ENCODE measurements around the gene ITGB7. TPM values are rescaled to one million over a fixed set of nuclear protein-coding genes. Genes with fewer than 3 reads are reported as not detected.

The ITGB7 gene
- total and polyA plus RNA-seq, 9 of the 15 experiments (the other 6 are each of a cell fraction or from before 2014, with no cell fraction given), result 0.06 to 2.0 (median 0.67) TPM

GRCh38 chr12:53192531-53193021 lies 14.5 kb downstream of the ITGB7 start:
- Histone ChIP-seq H3K79me2 (ENCODE audit: control insufficient read depth, insufficient read depth, low read length) (no peaks in the 10 kb centered on the region), H3K4me3 (no peak overlapping the region), H3K27ac (ENCODE audit: extremely low read depth, low read depth, low read length) (no peak overlapping the region), H3K4me2 (ENCODE audit: insufficient read depth, low read length) (no peak overlapping the region), H2AFZ (ENCODE audit: low read depth, low read length) (no peak overlapping the region), H3K27me3 (ENCODE audit: control insufficient read depth in 2 of 2, insufficient read depth in 2 of 2, low read length in 2 of 2) (no peaks in the 10 kb centered on the region), H3K36me3 (ENCODE audit: control insufficient read depth, insufficient read depth, low read length) (peaks cover 19% of the 10 kb centered on the region; the same call in 2 of the 3 replicates), H3K9ac (ENCODE audit: insufficient read depth in 1 of 2, low read depth in 2 of 2, low read length in 2 of 2) (no peak overlapping the region), H3K4me1 (replicated peaks in 1 of 2; ENCODE audit: control insufficient read depth in 2 of 2, insufficient read depth in 2 of 2, low read length in 2 of 2) (peaks cover 3 to 14% of the 10 kb centered on the region in 2 experiments; a peak in 3 of 5 replicates), H3K9me1 (ENCODE audit: control insufficient read depth, insufficient read depth, low read length) (no peaks in the 10 kb centered on the region), H4K20me1 (replicated peaks; ENCODE audit: control insufficient read depth, insufficient read depth, low read length) (peaks cover 4% of the 10 kb centered on the region; the same call in 1 of the 2 replicates), H3K9me3 (replicated peaks; ENCODE audit: control insufficient read depth, insufficient read depth, low read depth, low read length) (no peaks in the 10 kb centered on the region)
- in situ Hi-C loops (cut with MboI) (no loop called here), intact Hi-C loops (cut with micrococcal nuclease) (no loop called here)
- WGBS (ENCODE audit: insufficient coverage, low coverage, missing lambda C conversion rate), result 90% methylated on average over 14 of the region's 14 CpGs
- TF ChIP-seq POLR2G (IDR thresholded peaks at IDR 0.05; ENCODE audit: low read depth, low read length), result peak; percentile 62
- no peak for TF ChIP-seq DPF2 (IDR thresholded peaks at IDR 0.05)
- no peak for TF ChIP-seq KLF16 (IDR thresholded peaks at IDR 0.05)
- TF ChIP-seq HLTF (IDR thresholded peaks at IDR 0.05), result no peak
- TF ChIP-seq PRPF4 (IDR thresholded peaks at IDR 0.05; ENCODE audit: insufficient read depth, low read depth, low read length, poor library complexity, severe bottlenecking), result no peak
- 0 out of 2 replicates have a peak, but pooled peaks have one; percentile 28 for TF ChIP-seq POLR2A (conservative IDR thresholded peaks at IDR 0.05)
- TF ChIP-seq KAT7 (CRISPR knock-in tag; IDR thresholded peaks at IDR 0.05; ENCODE audit: borderline replicate concordance), result no peak
- no peak for TF ChIP-seq RBM17 (IDR thresholded peaks at IDR 0.05; ENCODE audit: borderline replicate concordance, low read depth, low read length)
- TF ChIP-seq RFX7 (CRISPR knock-in tag; IDR thresholded peaks at IDR 0.05), result no peak
- TF ChIP-seq CCNT2 (IDR thresholded peaks at IDR 0.05; ENCODE audit: borderline replicate concordance, extremely low read depth, insufficient read length, low read depth, low read length), result no peak
- TF ChIP-seq PPARD (CRISPR knock-in tag; IDR thresholded peaks at IDR 0.05), result no peak
- no peak for TF ChIP-seq ZNF655 (CRISPR knock-in tag; IDR thresholded peaks at IDR 0.05)
- no peak for TF ChIP-seq MED1 (CRISPR knock-in tag; IDR thresholded peaks at IDR 0.05; ENCODE audit: borderline replicate concordance)
- TF ChIP-seq GABPB2 (CRISPR knock-in tag; conservative IDR thresholded peaks at IDR 0.05), result no peak
- peak; percentile 17; the same call in 1 of the 2 replicates for TF ChIP-seq SUPT5H (IDR thresholded peaks at IDR 0.05)
- ChIA-PET CTCF (ENCODE audit: low intra/inter-chr PET ratio) (no interaction called here), POLR2A (interaction anchor here (0.6 to 1.2 kb wide), 4 partner anchors 8 to 55 kb away, joined by 3 to 4 read pairs (median 4); partner anchors contain the start of genes CSAD and ZNF740)
- no TSS peak for BruUV-seq (replicated peaks)
- ATAC-seq (no peak), FAIRE-seq (no peak), DNase-seq (ENCODE audit: extremely low read depth in 1 of 4, low spot score in 3 of 4) (no peak)
